Muscle of arm (tissue), 12 donors: ENCODE data around the gene MYOG. TPM values are rescaled to one million over a fixed set of nuclear protein-coding genes. Genes with fewer than 3 reads are reported as not detected.

Source experiments
- DNase-seq: peaks from one replicate; pipeline ENCODE4 v3.0.0-alpha.2; 2013
- polyA plus RNA-seq, 12 donors: library from polyadenylated mRNA; unstranded; fragments of 120-200 nt; gene quantifications; one replicate each; pipeline ENCODE4 v1.2.1, GENCODE V29; 2013; ENCODE audit not compliant: insufficient read length in 12 of 12

Gene MYOG
- polyA plus RNA-seq, 12 donors = 147 to 598 (median 360) TPM

- DNase-seq = no peak
Observed at GRCh38 chr1:203093754-203094410, 8.1 kb upstream of the MYOG start.

- DNase-seq = no peak
Observed at GRCh38 chr1:203091761-203092330, 6.0 kb upstream of the MYOG start.

GRCh38 chr1:203091199-203091477 lies 5.3 kb upstream of the MYOG start:
- no peak for DNase-seq

- no peak for DNase-seq
Observed at GRCh38 chr1:203090421-203091198, 4.8 kb upstream of the MYOG start.

GRCh38 chr1:203089651-203090045 lies 3.8 kb upstream of the MYOG start:
- no peak for DNase-seq

GRCh38 chr1:203089001-203089650 lies 3.3 kb upstream of the MYOG start:
- DNase-seq = no peak

- no peak for DNase-seq
Observed at GRCh38 chr1:203088441-203088840, 2.6 kb upstream of the MYOG start.

- DNase-seq = no peak
Observed at GRCh38 chr1:203086992-203087763, 1.4 kb upstream of the MYOG start.

- DNase-seq = no peak
Observed at GRCh38 chr1:203084588-203085527, 954 bp downstream of the MYOG start.

- no peak for DNase-seq
Observed at GRCh38 chr1:203083463-203083921, 2.3 kb downstream of the MYOG start.

- DNase-seq = no peak
Observed at GRCh38 chr1:203082571-203083462, 3.0 kb downstream of the MYOG start.

- DNase-seq = no peak
Observed at GRCh38 chr1:203082231-203082505, 3.6 kb downstream of the MYOG start.

GRCh38 chr1:203081465-203082230 lies 4.2 kb downstream of the MYOG start:
- DNase-seq = no peak

- DNase-seq = no peak
Observed at GRCh38 chr1:203080456-203080855, 5.4 kb downstream of the MYOG start.

- no peak for DNase-seq
Observed at GRCh38 chr1:203078478-203078877, 7.3 kb downstream of the MYOG start.

- no peak for DNase-seq
Observed at GRCh38 chr1:203077956-203078355, 7.9 kb downstream of the MYOG start.

GRCh38 chr1:203077367-203077766 lies 8.4 kb downstream of the MYOG start:
- DNase-seq = no peak

GRCh38 chr1:203076031-203076511 lies 9.7 kb downstream of the MYOG start:
- DNase-seq = no peak
